Measurements from ENCODE around the gene SCG3. TPM values are rescaled to one million over a fixed set of nuclear protein-coding genes. Genes with fewer than 3 reads are reported as not detected.

SCG3 gene
- polyA plus RNA-seq, 2 of the 4 experiments (the other 2 are of a cell fraction): 0.03 TPM; not detected in 1

GRCh38 chr15:51759557-51760070 lies 78.3 kb downstream of the SCG3 start:
- CTCF ChIA-PET: interaction anchor here (16.6 kb wide), 1 partner anchor 14 kb away, joined by 193 read pairs; no protein-coding TSS in a partner anchor
- Histone ChIP-seq H3K4me3 (no peak overlapping the region), H3K9me3 (no peaks in the 10 kb centered on the region), H3K4me1 (no peaks in the 10 kb centered on the region), H3K4me2 (no peak overlapping the region), H3K27ac (no peak overlapping the region)
- WGBS (ENCODE audit: missing lambda C conversion rate): 30% methylated on average over 3 of the region's 3 CpGs
- DNase-seq (ENCODE audit: low read depth in 1 of 2, low spot score in 1 of 2): no peak
- TF ChIP-seq, protein P1, sequence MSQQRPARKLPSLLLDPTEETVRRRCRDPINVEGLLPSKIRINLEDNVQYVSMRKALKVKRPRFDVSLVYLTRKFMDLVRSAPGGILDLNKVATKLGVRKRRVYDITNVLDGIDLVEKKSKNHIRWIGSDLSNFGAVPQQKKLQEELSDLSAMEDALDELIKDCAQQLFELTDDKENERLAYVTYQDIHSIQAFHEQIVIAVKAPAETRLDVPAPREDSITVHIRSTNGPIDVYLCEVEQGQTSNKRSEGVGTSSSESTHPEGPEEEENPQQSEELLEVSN (IDR thresholded peaks at IDR 0.05; ENCODE audit: borderline replicate concordance, low read depth): no peak
- TF ChIP-seq CEBPB (IDR thresholded peaks at IDR 0.05): peak; percentile 31 to 33; a peak in 2 of 4 replicates
- TF ChIP-seq RAD21 (conservative IDR thresholded peaks at IDR 0.05 in 1 of 2, IDR thresholded peaks at IDR 0.05 in 1 of 2): peak in 1 of 2 experiments; percentile 32; a peak in 1 of 5 replicates
- peak in 1 of 2 experiments; percentile 63; a peak in 3 of 6 replicates for ATAC-seq
- POLR2A ChIA-PET: no interaction called here
- no peak for FAIRE-seq

GRCh38 chr15:51760805-51761204 lies 79.5 kb downstream of the SCG3 start:
- DNase-seq (ENCODE audit: low read depth in 1 of 2, low spot score in 1 of 2) (no peak), ATAC-seq (no peak), FAIRE-seq (no peak)
- no peak overlapping the region for H3K4me3 ChIP-seq
- TF ChIP-seq GATA3 (IDR thresholded peaks at IDR 0.05; ENCODE audit: borderline replicate concordance) (no peak), JUNB (IDR thresholded peaks at IDR 0.05) (no peak), RAD21 (conservative IDR thresholded peaks at IDR 0.05 in 1 of 2, IDR thresholded peaks at IDR 0.05 in 1 of 2) (no peak)
- TF ChIP-seq, protein P2, sequence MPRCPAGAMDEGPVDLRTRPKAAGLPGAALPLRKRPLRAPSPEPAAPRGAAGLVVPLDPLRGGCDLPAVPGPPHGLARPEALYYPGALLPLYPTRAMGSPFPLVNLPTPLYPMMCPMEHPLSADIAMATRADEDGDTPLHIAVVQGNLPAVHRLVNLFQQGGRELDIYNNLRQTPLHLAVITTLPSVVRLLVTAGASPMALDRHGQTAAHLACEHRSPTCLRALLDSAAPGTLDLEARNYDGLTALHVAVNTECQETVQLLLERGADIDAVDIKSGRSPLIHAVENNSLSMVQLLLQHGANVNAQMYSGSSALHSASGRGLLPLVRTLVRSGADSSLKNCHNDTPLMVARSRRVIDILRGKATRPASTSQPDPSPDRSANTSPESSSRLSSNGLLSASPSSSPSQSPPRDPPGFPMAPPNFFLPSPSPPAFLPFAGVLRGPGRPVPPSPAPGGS (IDR thresholded peaks at IDR 0.05): no peak
- POLR2A ChIA-PET: no interaction called here
- 54% methylated on average over 3 of the region's 3 CpGs for WGBS (ENCODE audit: missing lambda C conversion rate)
- no peak overlapping the region for H3K27ac ChIP-seq
- no peaks in the 10 kb centered on the region for H3K9me3 ChIP-seq
- no peaks in the 10 kb centered on the region for H3K4me1 ChIP-seq
- CTCF ChIA-PET: interaction anchor here (0.9 to 16.6 kb wide), 3 partner anchors 8 to 111 kb away, joined by 4 to 193 read pairs (median 7); no protein-coding TSS in a partner anchor
- H3K4me2 ChIP-seq: no peak overlapping the region

DNA sequence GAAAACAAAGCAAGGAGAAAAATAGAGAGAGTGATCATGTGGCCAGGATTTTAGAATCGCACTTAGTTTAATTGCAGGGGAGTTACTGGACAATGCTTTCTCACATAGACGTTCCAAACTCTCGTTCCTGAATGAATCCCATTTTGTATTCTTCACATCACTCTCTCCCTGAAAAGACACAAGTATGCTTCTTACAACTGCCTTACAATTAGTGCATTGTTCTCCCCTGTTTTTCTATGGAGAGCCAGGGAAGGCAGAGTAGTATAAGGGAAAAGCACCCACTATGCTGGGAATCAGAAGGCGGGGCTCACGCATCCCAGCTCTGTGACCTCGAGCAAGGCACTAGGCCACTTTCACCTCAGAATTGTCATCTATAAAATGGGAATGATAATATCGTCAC lies 84.4 kb downstream of the SCG3 start:
- DNase-seq (ENCODE audit: low read depth in 1 of 2, low spot score in 1 of 2): no peak
- no peak for ATAC-seq
- no peak for FAIRE-seq
- H3K4me1 ChIP-seq: no peaks in the 10 kb centered on the region
- H3K4me2 ChIP-seq: no peak overlapping the region
- no peak overlapping the region for H3K27ac ChIP-seq
- WGBS (ENCODE audit: missing lambda C conversion rate): 77% methylated on average over 7 of the region's 7 CpGs
- CTCF ChIA-PET: interaction anchor here (0.6 to 22.4 kb wide), 4 partner anchors 9 to 1316 kb away, joined by 3 to 597 read pairs (median 44); no protein-coding TSS in a partner anchor
- no peak overlapping the region for H3K4me3 ChIP-seq
- no peaks in the 10 kb centered on the region for H3K9me3 ChIP-seq
- POLR2A ChIA-PET: interaction anchor here (1.0 kb wide), 1 partner anchor 29 kb away, joined by 3 read pairs; the partner anchor contains the start of gene LYSMD2
- TF ChIP-seq, protein P1 (IDR thresholded peaks at IDR 0.05; ENCODE audit: borderline replicate concordance, low read depth): no peak
- TF ChIP-seq RNF2 (IDR thresholded peaks at IDR 0.05; ENCODE audit: borderline replicate concordance, low read depth): no peak
- TF ChIP-seq MYC (IDR thresholded peaks at IDR 0.05; ENCODE audit: borderline replicate concordance, low read length): no peak
- no peak for TF ChIP-seq POLR2A (IDR thresholded peaks at IDR 0.05; ENCODE audit: low read length)
- no peak for TF ChIP-seq POLR2AphosphoS2 (conservative IDR thresholded peaks at IDR 0.05; ENCODE audit: low read length)
- no peak for TF ChIP-seq HDAC2 (IDR thresholded peaks at IDR 0.05)
- no peak for TF ChIP-seq HOXB13 (CRISPR knock-in tag; IDR thresholded peaks at IDR 0.05; ENCODE audit: low read depth)
- no peak for TF ChIP-seq MAFK (IDR thresholded peaks at IDR 0.05; ENCODE audit: partially characterized antibody)
- no peak for TF ChIP-seq EHMT2 (IDR thresholded peaks at IDR 0.05; ENCODE audit: low read depth)
- no peak for TF ChIP-seq CBX8 (IDR thresholded peaks at IDR 0.05)
- no peak for TF ChIP-seq RAD21 (conservative IDR thresholded peaks at IDR 0.05 in 1 of 2, IDR thresholded peaks at IDR 0.05 in 1 of 2)

- no peak overlapping the region for H3K4me3 ChIP-seq
- H3K27ac ChIP-seq: no peak overlapping the region
- no peaks in the 10 kb centered on the region for H3K9me3 ChIP-seq
- no peak for ATAC-seq
- no peak for FAIRE-seq
- TF ChIP-seq HDAC2 (IDR thresholded peaks at IDR 0.05): no peak
- no peak for TF ChIP-seq SMC3 (IDR thresholded peaks at IDR 0.05)
- TF ChIP-seq, protein P2 (IDR thresholded peaks at IDR 0.05): no peak
- no peak for TF ChIP-seq CBX8 (IDR thresholded peaks at IDR 0.05)
- TF ChIP-seq EHF (CRISPR knock-in tag; IDR thresholded peaks at IDR 0.05): no peak
- no peak for TF ChIP-seq CHD2 (IDR thresholded peaks at IDR 0.05; ENCODE audit: low read length, partially characterized antibody)
- no peak for TF ChIP-seq MAFK (IDR thresholded peaks at IDR 0.05; ENCODE audit: partially characterized antibody)
- no peak for TF ChIP-seq EHMT2 (IDR thresholded peaks at IDR 0.05; ENCODE audit: low read depth)
- TF ChIP-seq HOXB5 (CRISPR knock-in tag; IDR thresholded peaks at IDR 0.05): no peak
- TF ChIP-seq ZFP36 (IDR thresholded peaks at IDR 0.05; ENCODE audit: borderline replicate concordance, partially characterized antibody): no peak
- TF ChIP-seq NPAS2 (CRISPR knock-in tag; IDR thresholded peaks at IDR 0.05; ENCODE audit: borderline replicate concordance): no peak
- no peak for TF ChIP-seq HOXA7 (CRISPR knock-in tag; IDR thresholded peaks at IDR 0.05)
- H3K4me1 ChIP-seq: no peaks in the 10 kb centered on the region
- ChIA-PET CTCF (interaction anchor here (1.4 to 22.4 kb wide), 3 partner anchors 9 to 122 kb away, joined by 4 to 597 read pairs (median 83); no protein-coding TSS in a partner anchor), POLR2A (interaction anchor here (1.0 kb wide), 1 partner anchor 29 kb away, joined by 3 read pairs; the partner anchor contains the start of gene LYSMD2)
- WGBS (ENCODE audit: missing lambda C conversion rate): 84% methylated on average over 1 of the region's 1 CpG
- no peak overlapping the region for H3K4me2 ChIP-seq
- DNase-seq (ENCODE audit: low read depth in 1 of 2, low spot score in 1 of 2): no peak
These were observed 85.0 kb downstream of the SCG3 start for GRCh38 chr15:51766341-51766740.

Data from A549 (cell line).